GM20000 (cell line): Measurements from ENCODE around the gene OR56B1.

Source experiments
- DNase-seq: peaks from one replicate; pipeline ENCODE4 v3.0.0; 2012; ENCODE audit warnings: low spot score
- CTCF ChIP-seq: IDR thresholded peaks from 2 replicates; pipeline ENCODE4 v1.5.1; 2012; ENCODE audit warnings: mild to moderate bottlenecking, control low read depth; ENCODE audit errors: extremely low read depth, missing control alignments

OR56B1 gene

GRCh38 chr11:5694642-5695041, 41.6 kb upstream of the OR56B1 start:
- DNase-seq, result no peak
- TF ChIP-seq CTCF, result no peak

- no peak for DNase-seq
- TF ChIP-seq CTCF, result no peak
These were observed 40.7 kb upstream of the OR56B1 start for GRCh38 chr11:5695580-5695979.

- no peak for TF ChIP-seq CTCF
- no peak for DNase-seq
These were observed 40.0 kb upstream of the OR56B1 start for GRCh38 chr11:5696210-5696609.

GRCh38 chr11:5698281-5698680, 38.0 kb upstream of the OR56B1 start:
- no peak for DNase-seq
- no peak for TF ChIP-seq CTCF

GRCh38 chr11:5700421-5701054, 35.7 kb upstream of the OR56B1 start:
- DNase-seq, result no peak
- no peak for TF ChIP-seq CTCF

- no peak for DNase-seq
- TF ChIP-seq CTCF, result no peak
These were observed 35.1 kb upstream of the OR56B1 start for GRCh38 chr11:5701055-5701577.

- no peak for TF ChIP-seq CTCF
- no peak for DNase-seq
These were observed 32.3 kb upstream of the OR56B1 start for GRCh38 chr11:5703741-5704536.
